IMR-90 (cell line): ENCODE data around the gene MACROD1.

Experiments
- FOS ChIP-seq: fragments of 150-350 bp; IDR thresholded peaks from 2 replicates; pipeline ENCODE4 v1.6.1; 2016; ENCODE audit warnings: low read depth, low read length
- POLR2A ChIP-seq: IDR thresholded peaks from 2 replicates; pipeline ENCODE4 v1.6.1; 2012; ENCODE audit warnings: mild to moderate bottlenecking, low read depth, low read length
- RAD21 ChIP-seq: IDR thresholded peaks from 2 replicates; pipeline ENCODE4 v1.6.1; 2012; ENCODE audit warnings: low read length, improper control_type of control experiment
- RCOR1 ChIP-seq: IDR thresholded peaks from 2 replicates; pipeline ENCODE4 v1.6.1; 2012; ENCODE audit warnings: mild to moderate bottlenecking, low read length, improper control_type of control experiment; ENCODE audit not compliant: insufficient replicate concordance
- TF ChIP-seq, protein P1 (sequence below): conservative IDR thresholded peaks from 2 replicates; pipeline ENCODE4 v1.5.1; 2012; ENCODE audit warnings: mild to moderate bottlenecking, low read depth, low read length, improper control_type of control experiment
- TF ChIP-seq, protein P2 (sequence below): fragments of 150-350 bp; IDR thresholded peaks from 2 replicates; pipeline ENCODE4 v1.6.1; 2016; ENCODE audit warnings: low read depth, mild to moderate bottlenecking, low read length, moderate library complexity, borderline replicate concordance

DNA sequence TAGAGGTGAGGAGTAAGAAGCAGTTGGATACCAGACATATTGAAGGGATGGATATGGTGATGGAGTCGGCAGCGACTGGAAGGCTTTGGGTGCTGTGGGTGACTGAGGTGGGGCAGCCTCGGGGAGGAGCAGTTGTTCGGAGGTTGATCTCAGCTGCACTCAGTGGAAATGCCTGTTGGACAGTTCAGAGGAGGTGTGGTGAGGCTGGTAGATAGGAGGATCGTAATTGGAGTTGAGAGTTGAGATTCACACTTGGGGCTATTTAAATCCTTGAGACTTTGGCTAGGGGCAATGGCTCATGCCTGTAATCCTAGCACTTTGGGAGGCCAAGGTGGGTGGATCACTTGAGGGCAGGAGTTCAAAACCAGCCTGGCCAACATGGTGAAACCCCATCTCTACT lies 172.8 kb downstream of the MACROD1 start:
- TF ChIP-seq, protein P1, sequence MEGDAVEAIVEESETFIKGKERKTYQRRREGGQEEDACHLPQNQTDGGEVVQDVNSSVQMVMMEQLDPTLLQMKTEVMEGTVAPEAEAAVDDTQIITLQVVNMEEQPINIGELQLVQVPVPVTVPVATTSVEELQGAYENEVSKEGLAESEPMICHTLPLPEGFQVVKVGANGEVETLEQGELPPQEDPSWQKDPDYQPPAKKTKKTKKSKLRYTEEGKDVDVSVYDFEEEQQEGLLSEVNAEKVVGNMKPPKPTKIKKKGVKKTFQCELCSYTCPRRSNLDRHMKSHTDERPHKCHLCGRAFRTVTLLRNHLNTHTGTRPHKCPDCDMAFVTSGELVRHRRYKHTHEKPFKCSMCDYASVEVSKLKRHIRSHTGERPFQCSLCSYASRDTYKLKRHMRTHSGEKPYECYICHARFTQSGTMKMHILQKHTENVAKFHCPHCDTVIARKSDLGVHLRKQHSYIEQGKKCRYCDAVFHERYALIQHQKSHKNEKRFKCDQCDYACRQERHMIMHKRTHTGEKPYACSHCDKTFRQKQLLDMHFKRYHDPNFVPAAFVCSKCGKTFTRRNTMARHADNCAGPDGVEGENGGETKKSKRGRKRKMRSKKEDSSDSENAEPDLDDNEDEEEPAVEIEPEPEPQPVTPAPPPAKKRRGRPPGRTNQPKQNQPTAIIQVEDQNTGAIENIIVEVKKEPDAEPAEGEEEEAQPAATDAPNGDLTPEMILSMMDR: no peak
- no peak for TF ChIP-seq RAD21
- TF ChIP-seq RCOR1: no peak
- TF ChIP-seq POLR2A: no peak
- TF ChIP-seq, protein P2, sequence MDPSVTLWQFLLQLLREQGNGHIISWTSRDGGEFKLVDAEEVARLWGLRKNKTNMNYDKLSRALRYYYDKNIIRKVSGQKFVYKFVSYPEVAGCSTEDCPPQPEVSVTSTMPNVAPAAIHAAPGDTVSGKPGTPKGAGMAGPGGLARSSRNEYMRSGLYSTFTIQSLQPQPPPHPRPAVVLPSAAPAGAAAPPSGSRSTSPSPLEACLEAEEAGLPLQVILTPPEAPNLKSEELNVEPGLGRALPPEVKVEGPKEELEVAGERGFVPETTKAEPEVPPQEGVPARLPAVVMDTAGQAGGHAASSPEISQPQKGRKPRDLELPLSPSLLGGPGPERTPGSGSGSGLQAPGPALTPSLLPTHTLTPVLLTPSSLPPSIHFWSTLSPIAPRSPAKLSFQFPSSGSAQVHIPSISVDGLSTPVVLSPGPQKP: no peak
- TF ChIP-seq FOS: no peak
